Measurements from ENCODE around the gene TPSG1. TPM values are rescaled to one million over a fixed set of nuclear protein-coding genes. Genes with fewer than 3 reads are reported as not detected.

TPSG1 gene
- total RNA-seq, 1 experiment from 2014 or later: not detected

DNA sequence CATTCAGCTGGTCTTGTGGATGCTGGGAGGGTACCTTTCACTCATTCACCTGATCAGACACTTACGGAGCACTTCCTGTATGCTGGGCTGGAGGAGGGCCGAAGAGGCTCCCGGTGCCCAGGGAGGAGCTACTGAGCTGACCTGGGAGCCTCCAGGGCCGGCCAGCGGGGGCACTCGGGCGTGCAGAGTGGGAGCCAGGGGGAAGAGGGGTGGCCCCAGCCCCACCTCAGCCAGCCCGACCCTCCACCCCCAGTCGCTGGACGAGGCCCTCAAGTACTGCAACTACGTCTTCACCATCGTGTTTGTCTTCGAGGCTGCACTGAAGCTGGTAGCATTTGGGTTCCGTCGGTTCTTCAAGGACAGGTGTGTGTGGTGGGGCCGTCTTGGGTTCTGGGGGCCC, 10.3 kb downstream of the TPSG1 start:
- TF ChIP-seq EZH2 (IDR thresholded peaks at IDR 0.05; ENCODE audit: borderline replicate concordance, low read depth, low read length, poor library complexity, severe bottlenecking): no peak
- TF ChIP-seq, protein P1, sequence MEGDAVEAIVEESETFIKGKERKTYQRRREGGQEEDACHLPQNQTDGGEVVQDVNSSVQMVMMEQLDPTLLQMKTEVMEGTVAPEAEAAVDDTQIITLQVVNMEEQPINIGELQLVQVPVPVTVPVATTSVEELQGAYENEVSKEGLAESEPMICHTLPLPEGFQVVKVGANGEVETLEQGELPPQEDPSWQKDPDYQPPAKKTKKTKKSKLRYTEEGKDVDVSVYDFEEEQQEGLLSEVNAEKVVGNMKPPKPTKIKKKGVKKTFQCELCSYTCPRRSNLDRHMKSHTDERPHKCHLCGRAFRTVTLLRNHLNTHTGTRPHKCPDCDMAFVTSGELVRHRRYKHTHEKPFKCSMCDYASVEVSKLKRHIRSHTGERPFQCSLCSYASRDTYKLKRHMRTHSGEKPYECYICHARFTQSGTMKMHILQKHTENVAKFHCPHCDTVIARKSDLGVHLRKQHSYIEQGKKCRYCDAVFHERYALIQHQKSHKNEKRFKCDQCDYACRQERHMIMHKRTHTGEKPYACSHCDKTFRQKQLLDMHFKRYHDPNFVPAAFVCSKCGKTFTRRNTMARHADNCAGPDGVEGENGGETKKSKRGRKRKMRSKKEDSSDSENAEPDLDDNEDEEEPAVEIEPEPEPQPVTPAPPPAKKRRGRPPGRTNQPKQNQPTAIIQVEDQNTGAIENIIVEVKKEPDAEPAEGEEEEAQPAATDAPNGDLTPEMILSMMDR (conservative IDR thresholded peaks at IDR 0.05; ENCODE audit: low read depth, low read length): no peak
- BruUV-seq (replicated peaks): no TSS peak
- H3K9me3 ChIP-seq (ENCODE audit: low read depth, low read length, poor library complexity, severe bottlenecking): no peaks in the 10 kb centered on the region
- H3K27me3 ChIP-seq (replicated peaks; ENCODE audit: insufficient read depth, low read depth, low read length, poor library complexity): no peaks in the 10 kb centered on the region
- ChIA-PET CTCF (no interaction called here), POLR2A (ENCODE audit: low non-redundant PET) (no interaction called here)
- no peak overlapping the region for H3K4me3 ChIP-seq (ENCODE audit: low read depth, low read length, poor library complexity, severe bottlenecking)
- intact Hi-C loops (cut with micrococcal nuclease; ENCODE audit: unreplicated experiment): no loop called here
- DNase-seq (ENCODE audit: low spot score): no peak
- no peak overlapping the region for H3K27ac ChIP-seq (ENCODE audit: low read depth, low read length, poor library complexity, severe bottlenecking)
- no peaks in the 10 kb centered on the region for H3K4me1 ChIP-seq (ENCODE audit: insufficient read depth, low read length, poor library complexity, severe bottlenecking)
- peaks cover 43% of the 10 kb centered on the region for H3K36me3 ChIP-seq (ENCODE audit: insufficient read depth, low read length, poor library complexity, severe bottlenecking)

DNA sequence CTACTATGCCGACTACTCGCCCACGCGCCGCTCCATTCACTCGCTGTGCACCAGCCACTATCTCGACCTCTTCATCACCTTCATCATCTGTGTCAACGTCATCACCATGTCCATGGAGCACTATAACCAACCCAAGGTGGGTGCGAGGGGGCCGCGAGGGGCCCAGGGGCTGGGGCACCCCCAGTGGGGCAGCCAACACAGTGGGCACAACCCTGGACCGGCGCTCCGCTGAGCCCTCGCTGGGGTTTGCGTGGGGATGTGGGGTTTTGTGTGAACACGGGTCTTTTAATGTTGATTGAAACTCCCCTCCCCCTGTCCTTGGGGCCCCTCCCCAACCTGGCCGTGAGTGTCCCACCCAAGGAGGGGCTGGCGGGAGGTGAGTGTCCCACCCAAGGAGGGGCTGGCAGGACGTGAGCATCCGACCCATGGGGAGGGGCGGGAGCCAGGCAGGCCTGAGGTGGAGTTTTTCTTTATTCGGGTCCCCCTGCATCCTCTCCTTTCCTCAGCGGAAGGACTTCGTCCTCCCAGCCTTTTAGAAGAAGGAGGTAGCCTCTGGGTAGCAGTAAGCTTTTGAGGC, 11.2 kb downstream of the TPSG1 start:
- Histone ChIP-seq H3K27ac (ENCODE audit: low read depth, low read length, poor library complexity, severe bottlenecking) (no peak overlapping the region), H3K36me3 (ENCODE audit: insufficient read depth, low read length, poor library complexity, severe bottlenecking) (peaks cover 45% of the 10 kb centered on the region), H3K4me3 (ENCODE audit: low read depth, low read length, poor library complexity, severe bottlenecking) (no peak overlapping the region), H3K9me3 (ENCODE audit: low read depth, low read length, poor library complexity, severe bottlenecking) (no peaks in the 10 kb centered on the region), H3K27me3 (replicated peaks; ENCODE audit: insufficient read depth, low read depth, low read length, poor library complexity) (no peaks in the 10 kb centered on the region), H3K4me1 (ENCODE audit: insufficient read depth, low read length, poor library complexity, severe bottlenecking) (no peaks in the 10 kb centered on the region)
- TF ChIP-seq, protein P1 (conservative IDR thresholded peaks at IDR 0.05; ENCODE audit: low read depth, low read length): no peak
- no peak for TF ChIP-seq EZH2 (IDR thresholded peaks at IDR 0.05; ENCODE audit: borderline replicate concordance, low read depth, low read length, poor library complexity, severe bottlenecking)
- POLR2A ChIA-PET (ENCODE audit: low non-redundant PET): no interaction called here
- intact Hi-C loops (cut with micrococcal nuclease; ENCODE audit: unreplicated experiment): no loop called here
- no TSS peak for BruUV-seq (replicated peaks)
- CTCF ChIA-PET: no interaction called here
- no peak for DNase-seq (ENCODE audit: low spot score)

DNA sequence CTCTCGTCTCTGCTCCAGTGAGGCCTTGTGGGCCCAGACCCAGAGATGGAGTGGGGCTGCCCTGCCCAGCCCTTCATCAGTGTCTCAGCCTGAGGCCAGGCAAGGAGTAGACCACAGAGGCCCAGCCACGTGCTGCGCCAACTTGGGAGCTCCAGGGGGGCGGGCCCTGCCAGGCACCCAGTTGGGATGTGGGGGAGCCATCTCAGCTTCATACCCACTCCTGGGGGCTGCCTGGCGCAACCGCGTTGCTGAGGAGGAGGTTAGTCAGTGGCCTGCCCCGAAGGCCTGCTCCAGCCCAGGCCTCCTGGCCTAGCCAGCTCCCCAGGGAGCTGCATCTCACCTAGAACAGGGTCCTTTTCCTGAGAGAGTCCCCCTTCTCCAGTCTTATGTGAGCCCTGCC, 11.8 kb downstream of the TPSG1 start:
- no peaks in the 10 kb centered on the region for H3K4me1 ChIP-seq (ENCODE audit: insufficient read depth, low read length, poor library complexity, severe bottlenecking)
- DNase-seq (ENCODE audit: low spot score): no peak
- peaks cover 43% of the 10 kb centered on the region for H3K36me3 ChIP-seq (ENCODE audit: insufficient read depth, low read length, poor library complexity, severe bottlenecking)
- no peak overlapping the region for H3K4me3 ChIP-seq (ENCODE audit: low read depth, low read length, poor library complexity, severe bottlenecking)
- CTCF ChIA-PET: no interaction called here
- H3K9me3 ChIP-seq (ENCODE audit: low read depth, low read length, poor library complexity, severe bottlenecking): no peaks in the 10 kb centered on the region
- intact Hi-C loops (cut with micrococcal nuclease; ENCODE audit: unreplicated experiment): no loop called here
- no TSS peak for BruUV-seq (replicated peaks)
- no peak overlapping the region for H3K27ac ChIP-seq (ENCODE audit: low read depth, low read length, poor library complexity, severe bottlenecking)
- TF ChIP-seq, protein P1 (conservative IDR thresholded peaks at IDR 0.05; ENCODE audit: low read depth, low read length): no peak
- TF ChIP-seq EZH2 (IDR thresholded peaks at IDR 0.05; ENCODE audit: borderline replicate concordance, low read depth, low read length, poor library complexity, severe bottlenecking): no peak
- H3K27me3 ChIP-seq (replicated peaks; ENCODE audit: insufficient read depth, low read depth, low read length, poor library complexity): no peaks in the 10 kb centered on the region
- POLR2A ChIA-PET (ENCODE audit: low non-redundant PET): no interaction called here

Measured in A673 (cell line).